ENCODE measurements around the gene SAMM50.

The SAMM50 gene

DNA sequence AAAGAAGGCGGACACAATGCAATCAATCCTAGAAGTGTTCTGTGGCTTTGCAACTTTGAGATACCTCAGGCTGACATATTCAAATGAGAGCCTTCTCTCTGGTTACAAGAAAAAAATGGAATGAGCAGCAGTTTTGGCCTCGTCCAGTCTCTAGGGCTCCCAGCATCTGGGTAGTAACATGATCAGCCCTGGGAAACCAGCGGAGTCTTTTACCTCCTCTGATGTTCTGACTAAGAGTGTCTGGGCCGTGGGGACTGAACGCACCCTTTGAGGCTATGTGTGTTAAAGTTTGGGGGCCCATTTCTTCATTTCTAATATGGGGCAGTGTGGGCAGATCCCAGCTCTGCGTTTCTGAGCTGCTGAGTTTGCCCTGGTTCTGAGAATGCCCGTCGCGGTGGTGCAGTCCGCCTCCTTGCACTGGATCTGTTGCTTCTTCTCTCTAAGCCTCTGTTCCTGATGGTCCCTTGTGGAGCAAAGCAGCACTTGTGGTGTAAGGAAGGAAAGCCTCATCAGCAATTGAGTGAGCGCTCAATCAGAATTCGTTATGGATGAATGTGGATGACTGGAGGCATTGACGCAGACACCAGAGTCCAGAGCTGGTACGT, 77.0 kb downstream of the SAMM50 start:
- no peak for DNase-seq

GRCh38 chr22:44033287-44033686, 78.0 kb downstream of the SAMM50 start:
- no peak for DNase-seq

DNA sequence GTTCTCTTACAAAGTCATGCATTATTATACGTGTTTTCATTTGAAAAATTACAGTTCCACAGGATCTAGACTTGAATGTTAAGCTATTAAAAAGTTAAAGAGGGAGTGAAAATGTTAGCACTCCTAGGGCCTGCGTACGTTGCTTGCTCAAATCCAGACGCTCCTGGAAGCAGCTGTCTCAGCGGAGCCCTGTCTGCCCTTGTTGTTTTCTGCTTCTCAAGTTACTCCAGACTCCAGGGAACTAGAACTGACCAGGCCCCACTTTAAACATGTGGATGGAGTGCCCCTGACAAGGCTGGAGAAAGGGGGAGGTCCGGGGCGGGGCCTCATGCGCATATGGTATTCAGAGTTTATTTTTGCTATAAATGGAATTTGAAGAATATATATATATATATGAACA, 78.5 kb downstream of the SAMM50 start:
- DNase-seq: no peak

DNA sequence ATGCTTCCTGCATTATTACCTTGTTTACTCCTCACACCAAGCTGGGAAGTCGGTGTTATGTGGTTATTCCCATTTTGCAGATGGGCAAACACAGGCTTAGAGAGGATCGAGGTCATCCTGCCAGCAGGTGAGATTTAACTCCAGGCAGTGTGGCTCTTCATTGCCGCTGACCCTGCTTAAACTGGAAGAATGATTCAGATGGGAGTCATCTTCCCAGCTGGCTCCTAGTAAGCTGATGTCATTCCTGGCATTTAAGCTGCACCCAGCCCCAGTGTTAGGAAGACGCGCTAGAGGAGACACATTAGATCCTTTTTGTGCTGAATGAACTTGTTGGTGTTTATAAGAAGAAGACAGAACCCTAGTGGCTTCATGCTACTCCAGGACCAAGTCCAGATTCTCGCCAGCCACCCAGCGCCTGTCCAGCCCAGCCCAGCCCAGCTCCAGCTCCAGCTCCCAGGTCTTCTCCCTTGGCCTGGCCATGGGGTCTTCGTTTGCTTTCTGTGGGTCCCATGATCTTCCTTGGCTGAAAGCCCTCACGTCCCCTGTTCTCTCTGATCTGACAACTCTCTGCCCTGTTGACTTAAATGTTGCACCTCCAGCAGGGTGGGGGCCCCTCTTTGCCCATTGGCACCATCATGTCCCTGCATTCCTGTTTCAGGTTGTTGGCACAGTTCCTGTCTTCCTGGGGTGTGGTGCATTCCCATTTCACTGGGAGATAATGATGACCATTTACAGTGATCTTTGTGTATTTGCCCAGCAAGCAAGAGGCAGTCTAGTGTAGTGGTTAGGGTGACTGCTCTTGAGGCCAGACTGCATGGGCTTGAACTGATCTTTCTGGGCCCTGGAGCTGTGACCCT, 82.5 kb downstream of the SAMM50 start:
- no peak for DNase-seq

DNA sequence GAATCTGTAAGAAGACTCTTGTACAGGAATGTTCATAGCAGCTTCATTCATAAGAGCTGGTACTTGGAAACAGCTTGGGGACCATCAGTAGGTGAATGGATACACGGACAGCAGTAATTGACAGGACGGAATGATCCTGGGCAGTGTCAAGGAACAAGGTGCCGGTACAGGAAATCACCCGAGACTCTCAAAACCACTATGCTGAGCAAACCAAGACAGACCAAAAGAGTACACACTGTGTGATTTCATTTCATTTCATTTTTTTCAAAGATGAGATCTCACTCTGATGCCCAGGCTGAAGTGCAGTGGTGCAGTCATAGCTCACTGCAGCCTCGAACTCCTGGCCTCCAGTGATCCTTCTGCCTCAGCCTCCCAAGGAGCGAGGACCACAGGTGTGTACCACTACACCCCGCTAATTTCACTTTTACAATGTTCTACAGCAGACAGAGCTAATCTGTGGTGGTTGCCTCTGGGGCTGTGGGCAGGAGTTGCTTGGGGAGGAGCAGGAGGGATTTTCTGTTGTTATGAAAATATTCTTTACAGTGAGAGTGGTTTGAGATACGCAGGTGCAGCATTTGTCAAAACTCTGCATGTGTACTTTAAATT, 84.4 kb downstream of the SAMM50 start:
- DNase-seq: no peak

- no peak for DNase-seq
These were observed 87.3 kb downstream of the SAMM50 start for GRCh38 chr22:44042249-44043218.

DNA sequence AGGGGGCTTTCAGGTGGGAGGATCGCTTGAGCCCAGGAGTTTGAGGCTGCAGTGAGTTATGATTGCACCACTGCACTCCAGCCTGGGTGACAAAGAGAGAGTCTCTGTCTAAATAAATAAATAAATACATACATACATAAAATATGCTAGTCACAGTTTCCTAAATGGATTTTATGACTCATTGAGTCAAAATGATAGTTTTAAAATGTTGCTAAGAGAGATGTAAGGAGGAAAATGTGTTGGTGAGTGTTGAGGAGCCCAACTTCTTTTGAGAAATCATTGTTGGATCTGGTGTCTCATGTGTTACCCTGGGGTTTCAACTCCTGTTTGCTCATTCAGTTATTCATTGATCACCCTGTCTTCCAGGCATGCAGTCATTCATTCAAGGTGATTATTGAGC, 89.9 kb downstream of the SAMM50 start:
- DNase-seq: no peak

Data from NCI-H1417 treated with DMSO at 0.1 percent for 48 hours (cell line).